ENCODE data around the gene SAFB.
A peak's percentile ranks its signal among the peaks of the same experiment; 100 is the strongest.

Gene SAFB

DNA sequence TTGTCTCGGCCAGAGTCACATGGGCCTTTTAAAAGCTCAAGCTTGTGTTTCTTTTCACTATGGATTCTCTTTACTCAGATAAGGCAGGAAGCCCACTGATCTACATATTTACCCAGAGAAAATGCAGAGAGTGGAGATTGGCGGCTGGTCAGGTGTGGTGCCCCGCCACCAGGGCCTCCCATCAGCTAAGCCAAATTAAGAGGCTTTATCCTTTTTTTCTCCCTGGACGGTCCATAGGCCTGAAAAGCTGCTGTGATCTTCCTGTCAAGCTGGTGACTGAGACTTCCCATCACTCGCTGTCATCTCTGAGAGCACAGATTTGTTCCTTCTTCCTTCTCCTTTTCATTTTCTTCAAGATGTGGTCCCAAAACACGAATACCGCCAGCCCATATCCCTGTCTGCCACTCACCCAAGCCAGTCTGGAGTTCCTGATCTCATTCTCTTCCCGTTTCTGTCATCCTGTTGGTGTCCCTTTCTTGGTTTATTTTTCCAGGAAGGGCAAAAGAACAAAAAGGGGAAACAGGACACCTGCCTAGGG, 1.9 kb downstream of the SAFB start:
- TF ChIP-seq, protein P1, sequence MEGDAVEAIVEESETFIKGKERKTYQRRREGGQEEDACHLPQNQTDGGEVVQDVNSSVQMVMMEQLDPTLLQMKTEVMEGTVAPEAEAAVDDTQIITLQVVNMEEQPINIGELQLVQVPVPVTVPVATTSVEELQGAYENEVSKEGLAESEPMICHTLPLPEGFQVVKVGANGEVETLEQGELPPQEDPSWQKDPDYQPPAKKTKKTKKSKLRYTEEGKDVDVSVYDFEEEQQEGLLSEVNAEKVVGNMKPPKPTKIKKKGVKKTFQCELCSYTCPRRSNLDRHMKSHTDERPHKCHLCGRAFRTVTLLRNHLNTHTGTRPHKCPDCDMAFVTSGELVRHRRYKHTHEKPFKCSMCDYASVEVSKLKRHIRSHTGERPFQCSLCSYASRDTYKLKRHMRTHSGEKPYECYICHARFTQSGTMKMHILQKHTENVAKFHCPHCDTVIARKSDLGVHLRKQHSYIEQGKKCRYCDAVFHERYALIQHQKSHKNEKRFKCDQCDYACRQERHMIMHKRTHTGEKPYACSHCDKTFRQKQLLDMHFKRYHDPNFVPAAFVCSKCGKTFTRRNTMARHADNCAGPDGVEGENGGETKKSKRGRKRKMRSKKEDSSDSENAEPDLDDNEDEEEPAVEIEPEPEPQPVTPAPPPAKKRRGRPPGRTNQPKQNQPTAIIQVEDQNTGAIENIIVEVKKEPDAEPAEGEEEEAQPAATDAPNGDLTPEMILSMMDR (IDR thresholded peaks at IDR 0.05): no peak
- H3K27ac ChIP-seq: peak overlapping the region; percentile 96
- H3K36me3 ChIP-seq: peaks cover 42% of the 10 kb centered on the region
- peak overlapping the region; percentile 92 to 95 for H3K4me3 ChIP-seq (ENCODE audit: low read depth in 1 of 2, low read length in 1 of 2)
- H3K9me3 ChIP-seq: no peaks in the 10 kb centered on the region
- no peaks in the 10 kb centered on the region for H3K27me3 ChIP-seq
- H3K4me1 ChIP-seq (ENCODE audit: control insufficient read depth in 1 of 2, insufficient read depth in 1 of 2, low read depth in 1 of 2, low read length in 1 of 2): peaks cover 68 to 80% of the 10 kb centered on the region in 2 experiments

DNA sequence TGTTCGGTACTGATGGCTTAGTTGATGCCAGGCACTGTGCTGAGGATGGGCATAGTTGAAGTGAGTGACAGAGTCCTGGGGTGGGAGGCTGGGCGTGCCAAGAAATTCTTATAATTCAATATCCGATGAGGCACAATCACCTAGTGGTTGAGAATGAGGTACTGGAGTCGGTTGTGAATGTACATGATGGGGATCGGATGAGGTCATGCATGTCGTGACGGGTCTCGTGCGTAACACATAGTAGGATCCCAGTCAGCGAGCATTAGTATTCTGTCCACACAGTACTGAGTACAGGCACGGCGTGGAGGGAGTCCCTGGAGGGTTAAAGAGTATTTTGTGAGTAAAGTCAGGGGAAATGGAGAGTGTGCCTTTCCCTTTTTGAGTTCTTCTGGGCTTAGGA, 2.8 kb downstream of the SAFB start:
- TF ChIP-seq, protein P1 (IDR thresholded peaks at IDR 0.05): no peak
- no peak overlapping the region for H3K4me3 ChIP-seq (ENCODE audit: low read depth in 1 of 2, low read length in 1 of 2)
- H3K27ac ChIP-seq: peak overlapping the region; percentile 96
- peaks cover 65 to 75% of the 10 kb centered on the region in 2 experiments for H3K4me1 ChIP-seq (ENCODE audit: control insufficient read depth in 1 of 2, insufficient read depth in 1 of 2, low read depth in 1 of 2, low read length in 1 of 2)
- no peaks in the 10 kb centered on the region for H3K27me3 ChIP-seq
- H3K9me3 ChIP-seq: no peaks in the 10 kb centered on the region
- peaks cover 40% of the 10 kb centered on the region for H3K36me3 ChIP-seq

GRCh38 chr19:5627395-5627904, 4.6 kb downstream of the SAFB start:
- H3K36me3 ChIP-seq: peaks cover 33% of the 10 kb centered on the region
- H3K27me3 ChIP-seq: no peaks in the 10 kb centered on the region
- H3K27ac ChIP-seq: peak overlapping the region; percentile 78
- TF ChIP-seq, protein P1 (IDR thresholded peaks at IDR 0.05): no peak
- peaks cover 67 to 77% of the 10 kb centered on the region in 2 experiments for H3K4me1 ChIP-seq (ENCODE audit: control insufficient read depth in 1 of 2, insufficient read depth in 1 of 2, low read depth in 1 of 2, low read length in 1 of 2)
- peak overlapping the region; percentile 2 for H3K4me3 ChIP-seq (ENCODE audit: low read depth in 1 of 2, low read length in 1 of 2)
- no peaks in the 10 kb centered on the region for H3K9me3 ChIP-seq

- H3K4me3 ChIP-seq (ENCODE audit: low read depth in 1 of 2, low read length in 1 of 2): peak overlapping the region in 1 of 2 experiments; percentile 5
- TF ChIP-seq, protein P1 (IDR thresholded peaks at IDR 0.05): no peak
- H3K27me3 ChIP-seq: no peaks in the 10 kb centered on the region
- H3K27ac ChIP-seq: peak overlapping the region; percentile 78
- peaks cover 75 to 84% of the 10 kb centered on the region in 2 experiments for H3K4me1 ChIP-seq (ENCODE audit: control insufficient read depth in 1 of 2, insufficient read depth in 1 of 2, low read depth in 1 of 2, low read length in 1 of 2)
- no peaks in the 10 kb centered on the region for H3K9me3 ChIP-seq
- peaks cover 33% of the 10 kb centered on the region for H3K36me3 ChIP-seq
These were observed 5.6 kb downstream of the SAFB start for GRCh38 chr19:5628461-5628860.

DNA sequence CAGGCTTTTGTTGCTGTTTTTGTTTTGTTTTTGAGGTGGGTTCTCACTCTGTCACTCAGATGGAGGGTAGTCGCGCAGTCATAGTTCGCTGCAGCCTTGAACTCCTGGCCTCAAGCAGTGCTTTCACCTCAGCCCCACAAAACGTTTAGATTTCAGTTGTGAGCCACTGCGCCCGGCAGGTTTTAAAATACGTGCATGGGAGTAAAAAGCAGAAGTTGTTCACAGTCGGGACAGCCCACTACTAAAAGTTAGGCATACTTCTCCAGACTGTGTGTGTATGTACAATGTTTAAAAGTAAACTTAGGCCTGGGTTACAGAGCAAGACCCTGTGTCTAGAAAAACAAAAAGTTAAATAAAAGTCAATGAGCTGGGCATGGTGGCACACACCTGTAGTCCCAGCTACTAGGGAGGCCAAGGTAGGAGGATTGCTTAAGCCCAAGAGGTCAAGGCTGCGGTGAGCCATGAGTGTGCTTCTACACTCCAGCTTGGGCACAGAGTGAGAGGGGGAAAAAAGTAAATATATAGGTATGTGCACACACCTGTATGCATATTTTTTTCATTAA, 6.1 kb downstream of the SAFB start:
- H3K36me3 ChIP-seq: peaks cover 33% of the 10 kb centered on the region
- H3K9me3 ChIP-seq: no peaks in the 10 kb centered on the region
- peak overlapping the region in 1 of 2 experiments; percentile 5 for H3K4me3 ChIP-seq (ENCODE audit: low read depth in 1 of 2, low read length in 1 of 2)
- H3K27ac ChIP-seq: peak overlapping the region; percentile 78
- H3K27me3 ChIP-seq: no peaks in the 10 kb centered on the region
- TF ChIP-seq, protein P1 (IDR thresholded peaks at IDR 0.05): no peak
- peaks cover 78 to 79% of the 10 kb centered on the region in 2 experiments for H3K4me1 ChIP-seq (ENCODE audit: control insufficient read depth in 1 of 2, insufficient read depth in 1 of 2, low read depth in 1 of 2, low read length in 1 of 2)

Measured in neutrophil (primary cell).